Endothelial cell of umbilical vein (primary cell): ENCODE results near the gene DDX43. TPM values are rescaled to one million over a fixed set of nuclear protein-coding genes. Genes with fewer than 3 reads are reported as not detected.

ENCODE experiments used
- BruUV-seq: library from RNA; stranded (reverse); fragments of 400-500 nt; replicated peaks from 2 replicates; lab custom pipeline; 2021; lab: Mats Ljungman, UMichigan
- CTCF ChIA-PET: fragments of 300-600, 350-600 bp; sonication (Branson Sonifier 250); formaldehyde crosslinking; loops from one replicate; lab custom pipeline; 2021; ENCODE audit warnings: antibody characterized with exemption, inconsistent platforms; lab: Charles Lee
- POLR2A ChIA-PET: fragments of 300-600, 350-600 bp; sonication (Branson Sonifier 250); formaldehyde crosslinking; loops from one replicate; lab custom pipeline; 2021; ENCODE audit warnings: antibody characterized with exemption, inconsistent platforms; lab: Charles Lee
- DNase-seq: peaks from one replicate; pipeline ENCODE4 v3.0.0-alpha.2; 2011; ENCODE audit warnings: low read depth, low spot score
- FAIRE-seq: peaks from 2 replicates; lab custom pipeline; 2011; peaks lifted over from hg19 to GRCh38; lab: Jason Lieb, UNC
- H2AFZ ChIP-seq: 2 replicates; pipeline ENCODE4 v1.6.0; 2012; ENCODE audit warnings: low read depth, low read length, control low read depth, inconsistent platforms
- H3K27ac ChIP-seq: 2 replicates; pipeline ENCODE4 v1.5.1; 2011; ENCODE audit warnings: low read depth, mild to moderate bottlenecking, control low read depth, low read length, moderate library complexity; ENCODE audit not compliant: insufficient read depth
- H3K27me3 ChIP-seq, 2 experiments: 2 replicates each; pipeline versions ENCODE4 v1.6.0 to v1.6.1; 2011; ENCODE audit warnings: low read length in 2 of 2, mixed read lengths in 1 of 2; ENCODE audit not compliant: control insufficient read depth in 2 of 2, insufficient read depth in 2 of 2
- H3K36me3 ChIP-seq, 2 experiments: 2 replicates in 1 of 2; 3 replicates in 1 of 2; pipeline ENCODE4 v1.5.1; 2011; ENCODE audit warnings: low read length in 2 of 2, mild to moderate bottlenecking in 1 of 2, moderate library complexity in 1 of 2; ENCODE audit not compliant: control insufficient read depth in 2 of 2, insufficient read depth in 2 of 2; ENCODE audit errors: extremely low read depth in 1 of 2
- H3K4me1 ChIP-seq: 3 replicates; pipeline ENCODE4 v1.5.1; 2011; ENCODE audit warnings: mild to moderate bottlenecking, low read length; ENCODE audit not compliant: control insufficient read depth, insufficient read depth; ENCODE audit errors: extremely low read depth
- H3K4me2 ChIP-seq: 2 replicates; pipeline ENCODE4 v1.6.1; 2011; ENCODE audit warnings: low read length, control low read depth, mixed read lengths; ENCODE audit not compliant: insufficient read depth
- H3K4me3 ChIP-seq, 3 experiments: fragments of 200-600 bp in 1 of 3; sonication (generic), shearing (Covaris generic) in 1 of 3; replicated peaks in 1 of 3; 2 replicates each; pipeline ENCODE4 v1.5.1; 2011 to 2016; ENCODE audit warnings: control low read depth in 3 of 3, low read length in 3 of 3, mild to moderate bottlenecking in 2 of 3, inconsistent platforms in 1 of 3, low read depth in 1 of 3, moderate library complexity in 1 of 3; ENCODE audit not compliant: insufficient read depth in 1 of 3
- H3K79me2 ChIP-seq: 2 replicates; pipeline ENCODE4 v1.6.0; 2012; ENCODE audit warnings: low read length, inconsistent platforms; ENCODE audit not compliant: control insufficient read depth, insufficient read depth
- H3K9ac ChIP-seq: replicated peaks from 2 replicates; pipeline ENCODE3; 2011; ENCODE audit warnings: low read length, control low read depth; ENCODE audit not compliant: insufficient read depth; ENCODE audit errors: extremely low read depth
- H3K9me1 ChIP-seq: replicated peaks from 3 replicates; pipeline ENCODE4 v1.6.0; 2011; ENCODE audit warnings: mild to moderate bottlenecking, low read length; ENCODE audit not compliant: control insufficient read depth, insufficient read depth; ENCODE audit errors: extremely low read depth
- H3K9me3 ChIP-seq: replicated peaks from 2 replicates; pipeline ENCODE4 v1.5.1; 2012; ENCODE audit warnings: low read length, inconsistent platforms; ENCODE audit not compliant: control insufficient read depth, insufficient read depth
- H4K20me1 ChIP-seq: replicated peaks from 2 replicates; pipeline ENCODE3; 2011; ENCODE audit warnings: mild to moderate bottlenecking, low read length; ENCODE audit not compliant: control insufficient read depth, insufficient read depth; ENCODE audit errors: extremely low read depth
- FOS ChIP-seq: IDR thresholded peaks from 2 replicates; pipeline ENCODE4 v1.6.1; 2011; ENCODE audit warnings: mild to moderate bottlenecking, low read length, moderate library complexity, borderline replicate concordance; ENCODE audit not compliant: insufficient read depth
- GATA2 ChIP-seq: IDR thresholded peaks from 2 replicates; pipeline ENCODE4 v1.7.0; 2011; ENCODE audit warnings: low read depth, mild to moderate bottlenecking, moderate library complexity, mixed read lengths, low read length; ENCODE audit not compliant: insufficient read length, insufficient read depth
- JUN ChIP-seq: IDR thresholded peaks from 2 replicates; pipeline ENCODE4 v1.6.1; 2011; ENCODE audit warnings: borderline replicate concordance, low read depth; ENCODE audit not compliant: insufficient read length, insufficient read depth
- POLR2A ChIP-seq: IDR thresholded peaks from 2 replicates; pipeline ENCODE4 v1.6.1; 2012; ENCODE audit warnings: low read depth, mild to moderate bottlenecking, control low read depth, low read length
- POLR2AphosphoS5 ChIP-seq: IDR thresholded peaks from 2 replicates; pipeline ENCODE4 v1.6.1; 2012; ENCODE audit warnings: low read depth, mild to moderate bottlenecking, control low read depth, low read length, moderate library complexity; ENCODE audit not compliant: insufficient read depth
- dilution Hi-C: fragments of 300-500 bp; cut with MboI; formaldehyde crosslinking; loops from one replicate; pipeline ENCODE4 v1.15.0; 2019; ENCODE audit warnings: low sequenced_read_pairs; ENCODE audit not compliant: extremely low pct_ligation_motif_present
- intact Hi-C: fragments of 100-400 bp; cut with micrococcal nuclease; formaldehyde crosslinking; loops from one replicate; pipeline ENCODE4 v1.10.0; 2022
- polyA plus RNA-seq, 4 experiments: library from polyadenylated mRNA; depleted of rRNA in 3 of 4; stranded (reverse) in 3 of 4; unstranded in 1 of 4; fragments of >200 nt; gene quantifications; 2 replicates each; pipeline versions ENCODE4 v1.2.1 to v1.2.3, GENCODE V29; 2011 to 2012; ENCODE audit warnings: missing spikeins in 1 of 4
- total RNA-seq: library from RNA; stranded (reverse); gene quantifications from 2 replicates; pipeline ENCODE4 v1.2.3, GENCODE V29; 2021
- TF ChIP-seq, protein P1 (sequence below): IDR thresholded peaks from 2 replicates; pipeline ENCODE4 v1.6.1; 2011; ENCODE audit not compliant: insufficient read depth, insufficient read length
- TF ChIP-seq, protein P2 (sequence below), 2 donors: IDR thresholded peaks; 1 replicate in 1 of 2; 2 replicates in 1 of 2; pipeline ENCODE4 v1.5.1; 2011; ENCODE audit warnings: low read length in 2 of 2, mild to moderate bottlenecking in 2 of 2, moderate library complexity in 2 of 2, control low read depth in 1 of 2, inconsistent platforms in 1 of 2, low read depth in 1 of 2; ENCODE audit not compliant: insufficient read depth in 1 of 2; ENCODE audit errors: extremely low read depth in 1 of 2

DDX43 gene
- total and polyA plus RNA-seq, 2 donors (not counting 3 experiments of a cell fraction or from before 2014, with no cell fraction given), result 0.95 to 1.2 TPM

DNA sequence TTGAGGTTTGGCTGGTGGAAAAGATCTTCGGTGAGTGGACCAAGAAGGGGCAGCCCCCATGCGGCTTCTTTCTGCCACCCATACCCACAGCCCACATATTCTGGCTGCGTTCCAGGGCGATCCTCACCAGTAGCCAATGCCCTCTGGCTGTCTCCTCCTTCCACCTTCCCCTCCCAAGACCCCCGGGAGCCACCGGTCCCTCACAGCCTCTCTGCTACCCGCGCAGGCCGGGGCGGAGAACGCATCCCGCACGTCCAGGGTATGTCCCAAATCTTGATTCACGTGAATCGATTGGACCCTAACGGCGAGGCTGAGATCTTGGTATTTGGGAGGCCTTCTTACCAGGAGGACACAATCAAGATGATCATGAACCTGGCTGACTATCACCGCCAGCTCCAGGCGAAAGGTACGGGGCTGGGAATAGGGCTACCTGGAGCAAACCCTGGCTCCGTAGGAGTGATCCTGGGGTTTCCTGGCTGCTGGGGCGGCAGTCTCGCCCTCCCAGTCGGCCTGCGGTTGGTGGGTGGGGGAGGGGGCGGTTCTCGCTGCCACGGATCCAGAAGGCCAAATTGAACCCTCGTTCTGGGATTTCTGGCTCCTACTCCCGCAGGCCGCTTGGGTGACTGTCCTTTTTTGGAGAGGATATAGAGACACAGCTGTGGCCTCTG, 31.6 kb upstream of the DDX43 start:
- no peak for DNase-seq
- dilution Hi-C loops, result no loop called here
- POLR2A ChIA-PET, result no interaction called here

More for the DNA sequence above, 31.6 kb upstream of the DDX43 start:
- no peaks in the 10 kb centered on the region for H3K9me1 ChIP-seq
- H3K4me2 ChIP-seq, result no peak overlapping the region
- H3K79me2 ChIP-seq, result no peaks in the 10 kb centered on the region
- FAIRE-seq, result no peak
- CTCF ChIA-PET, result no interaction called here
- H4K20me1 ChIP-seq, result no peaks in the 10 kb centered on the region
- intact Hi-C loops, result no loop called here
- BruUV-seq, result no TSS peak
- no peaks in the 10 kb centered on the region for H3K4me1 ChIP-seq
- no peak overlapping the region for H2AFZ ChIP-seq
- TF ChIP-seq FOS (no peak), POLR2A (no peak), JUN (no peak), POLR2AphosphoS5 (no peak), GATA2 (no peak)
- TF ChIP-seq, protein P1, sequence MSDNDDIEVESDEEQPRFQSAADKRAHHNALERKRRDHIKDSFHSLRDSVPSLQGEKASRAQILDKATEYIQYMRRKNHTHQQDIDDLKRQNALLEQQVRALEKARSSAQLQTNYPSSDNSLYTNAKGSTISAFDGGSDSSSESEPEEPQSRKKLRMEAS, result no peak
- TF ChIP-seq, protein P2, sequence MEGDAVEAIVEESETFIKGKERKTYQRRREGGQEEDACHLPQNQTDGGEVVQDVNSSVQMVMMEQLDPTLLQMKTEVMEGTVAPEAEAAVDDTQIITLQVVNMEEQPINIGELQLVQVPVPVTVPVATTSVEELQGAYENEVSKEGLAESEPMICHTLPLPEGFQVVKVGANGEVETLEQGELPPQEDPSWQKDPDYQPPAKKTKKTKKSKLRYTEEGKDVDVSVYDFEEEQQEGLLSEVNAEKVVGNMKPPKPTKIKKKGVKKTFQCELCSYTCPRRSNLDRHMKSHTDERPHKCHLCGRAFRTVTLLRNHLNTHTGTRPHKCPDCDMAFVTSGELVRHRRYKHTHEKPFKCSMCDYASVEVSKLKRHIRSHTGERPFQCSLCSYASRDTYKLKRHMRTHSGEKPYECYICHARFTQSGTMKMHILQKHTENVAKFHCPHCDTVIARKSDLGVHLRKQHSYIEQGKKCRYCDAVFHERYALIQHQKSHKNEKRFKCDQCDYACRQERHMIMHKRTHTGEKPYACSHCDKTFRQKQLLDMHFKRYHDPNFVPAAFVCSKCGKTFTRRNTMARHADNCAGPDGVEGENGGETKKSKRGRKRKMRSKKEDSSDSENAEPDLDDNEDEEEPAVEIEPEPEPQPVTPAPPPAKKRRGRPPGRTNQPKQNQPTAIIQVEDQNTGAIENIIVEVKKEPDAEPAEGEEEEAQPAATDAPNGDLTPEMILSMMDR (IDR thresholded peaks at IDR 0.05; ENCODE audit: extremely low read depth in 1 of 2, insufficient read depth in 1 of 2, low read depth in 1 of 2, low read length in 2 of 2), result no peak
- no peak overlapping the region for H3K9ac ChIP-seq
- H3K27me3 ChIP-seq, result no peaks in the 10 kb centered on the region
- H3K36me3 ChIP-seq, result no peaks in the 10 kb centered on the region
- H3K9me3 ChIP-seq, result no peaks in the 10 kb centered on the region
- no peak overlapping the region for H3K4me3 ChIP-seq
- H3K27ac ChIP-seq, result no peak overlapping the region
